Effector CD4-positive, alpha-beta T cell (primary cell): ENCODE data around the gene PHLDA2.
"Not testable (repeated sequence)": the region's sequence is repeated elsewhere in the genome, so short reads cannot be mapped to it uniquely, and the experiment has no call there.

Experiments used
- DNase-seq: peaks from one replicate; pipeline ENCODE4 v3.0.0-alpha.2; 2020

PHLDA2 gene

DNA sequence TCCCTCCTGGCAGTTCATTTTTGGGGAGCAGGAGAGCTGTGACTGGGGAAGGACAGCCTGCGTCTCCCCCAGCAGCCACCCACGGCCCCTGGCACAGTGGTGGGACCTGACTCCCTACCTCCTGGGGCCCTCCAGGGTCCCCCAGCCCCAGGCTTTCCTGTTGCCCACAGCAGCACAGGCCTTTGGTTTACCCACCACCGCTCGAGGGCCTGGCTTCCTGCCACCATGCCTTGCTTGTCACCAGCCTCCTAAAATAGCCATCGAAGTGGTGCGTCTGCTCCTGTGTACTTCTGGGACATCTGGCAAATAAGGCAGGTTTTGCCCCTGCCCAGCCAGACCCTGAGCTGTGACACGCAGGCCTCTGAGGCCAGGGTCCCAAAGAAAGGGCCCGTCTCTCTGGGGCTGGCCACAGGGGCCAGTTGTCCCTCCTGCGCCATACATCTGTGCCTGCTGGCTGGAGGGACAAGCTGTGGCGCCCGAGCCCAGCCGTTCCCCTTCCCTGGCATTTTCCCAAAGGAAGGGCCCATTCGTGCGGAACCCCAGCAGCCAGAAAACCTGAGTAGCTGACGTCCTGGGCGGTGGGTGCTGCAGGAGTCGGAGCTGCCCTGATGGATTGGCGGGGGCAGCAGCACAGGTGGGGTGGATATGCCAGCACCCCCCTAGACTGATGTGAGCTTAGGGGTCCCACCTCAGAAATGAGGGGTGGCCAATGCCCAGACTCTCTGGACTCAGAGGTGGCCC is 14.6 kb downstream of the PHLDA2 start:
- DNase-seq = no peak

GRCh38 chr11:2913776-2914175 is 15.4 kb downstream of the PHLDA2 start:
- DNase-seq = no peak

DNA sequence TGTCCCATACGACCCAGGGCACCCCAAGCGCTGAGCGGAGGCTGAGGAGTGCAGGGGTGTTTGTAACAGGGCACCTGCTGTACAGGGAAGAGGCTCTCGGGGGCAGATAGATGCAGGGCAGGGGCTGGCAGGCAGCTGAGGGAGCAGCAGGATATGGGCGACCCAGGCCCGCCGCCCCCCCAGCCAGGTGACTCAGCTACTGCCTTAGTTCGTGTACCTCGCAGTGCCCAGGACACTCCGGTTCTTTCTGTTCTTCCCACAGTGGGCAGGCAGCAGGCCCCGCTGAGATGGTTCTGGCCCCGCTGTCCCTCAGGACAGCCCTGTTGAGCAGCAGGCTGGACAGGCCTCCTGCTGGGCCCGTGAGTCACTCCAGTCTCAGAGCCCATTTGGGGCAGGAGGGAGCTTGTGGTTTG is 16.2 kb downstream of the PHLDA2 start:
- no peak for DNase-seq

GRCh38 chr11:2912498-2912897 is 16.7 kb downstream of the PHLDA2 start:
- no peak for DNase-seq

- DNase-seq = no peak
Measured at GRCh38 chr11:2911785-2912391, 17.3 kb downstream of the PHLDA2 start.

DNA sequence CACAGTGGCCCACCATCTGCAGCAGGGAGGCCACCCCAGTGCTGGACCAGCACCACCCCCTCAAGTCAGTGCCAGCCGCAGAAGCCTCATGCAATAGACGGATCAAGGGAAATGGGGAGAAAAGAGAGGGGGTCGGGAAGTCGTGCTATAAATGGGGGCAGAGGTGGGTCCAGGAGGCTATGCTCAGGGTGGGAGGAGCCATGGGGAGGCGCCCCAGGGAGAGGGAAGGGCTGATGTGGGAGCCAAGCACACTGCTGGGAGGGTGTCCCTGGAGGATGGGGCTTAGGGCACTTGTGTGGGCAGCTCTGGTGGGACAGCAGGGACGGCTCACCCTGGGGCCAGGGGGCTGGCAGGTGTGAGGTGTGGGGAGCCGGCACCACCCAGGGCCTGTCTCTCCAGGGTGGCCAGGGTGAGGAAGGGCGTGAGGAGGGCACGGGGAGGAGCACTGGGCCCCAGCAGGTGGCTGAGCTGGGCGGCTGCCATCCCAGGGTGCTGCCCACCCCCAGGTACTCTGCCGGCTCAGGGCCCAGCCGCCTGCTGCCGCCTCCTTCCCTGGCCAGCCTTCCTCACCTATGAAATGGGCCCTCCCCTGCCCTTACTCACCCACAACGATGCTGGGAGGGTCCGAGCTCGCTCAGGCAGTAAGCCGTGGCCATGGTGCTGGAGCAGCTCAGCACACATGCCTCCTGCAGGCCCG is 18.0 kb downstream of the PHLDA2 start:
- DNase-seq = no peak

- DNase-seq = no peak
Measured at GRCh38 chr11:2910401-2910955, 18.7 kb downstream of the PHLDA2 start.

- DNase-seq = no peak
Measured at GRCh38 chr11:2909133-2909902, 19.9 kb downstream of the PHLDA2 start.

GRCh38 chr11:2908130-2908529 is 21.1 kb downstream of the PHLDA2 start:
- DNase-seq = no peak

- not testable (repeated sequence) for DNase-seq
Measured at GRCh38 chr11:2905299-2905698, 23.9 kb downstream of the PHLDA2 start.

DNA sequence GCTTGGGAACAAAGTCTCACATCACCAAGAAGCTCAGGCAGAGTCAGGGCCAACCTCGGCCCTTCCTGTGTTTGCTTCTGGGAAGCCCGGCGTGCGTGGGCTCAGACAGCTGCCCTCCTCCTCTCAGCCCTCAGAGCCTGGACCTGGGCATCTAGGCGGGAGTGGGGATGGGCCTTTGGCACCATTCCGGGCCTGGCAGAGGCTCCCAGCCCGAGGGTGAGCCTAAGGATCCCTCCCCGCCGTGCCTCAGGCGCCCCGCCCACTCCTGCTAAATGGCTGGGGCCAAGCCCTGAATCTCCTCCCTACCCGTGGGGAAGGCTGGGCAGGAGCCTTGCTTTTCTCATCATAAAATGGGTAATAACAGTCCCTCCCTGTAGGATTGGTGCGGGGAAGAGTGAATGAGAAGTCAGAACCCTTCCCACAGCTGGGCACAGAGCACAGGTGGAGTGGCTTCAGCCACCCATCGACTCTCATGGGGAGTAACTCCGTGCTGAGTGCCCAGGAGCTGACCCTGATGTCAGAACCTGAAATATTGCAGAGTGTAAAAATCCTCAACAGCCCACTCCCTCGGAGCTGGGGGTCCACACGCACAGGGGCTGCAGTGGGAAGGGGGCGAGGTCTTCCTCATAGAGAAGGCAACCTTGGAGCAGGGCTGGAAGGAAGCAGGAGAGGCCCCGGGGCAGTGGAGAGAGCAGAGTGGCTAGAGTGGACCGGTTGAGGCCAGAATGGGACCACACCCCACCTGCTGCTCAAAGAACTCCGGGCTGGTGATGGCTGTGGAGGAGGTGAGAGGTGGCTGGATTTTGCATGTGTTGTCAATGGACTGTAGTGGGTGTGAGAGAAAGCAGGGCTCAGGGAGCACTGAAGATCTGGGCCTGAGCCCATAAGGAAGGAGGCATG is 24.8 kb downstream of the PHLDA2 start:
- DNase-seq = no peak

DNA sequence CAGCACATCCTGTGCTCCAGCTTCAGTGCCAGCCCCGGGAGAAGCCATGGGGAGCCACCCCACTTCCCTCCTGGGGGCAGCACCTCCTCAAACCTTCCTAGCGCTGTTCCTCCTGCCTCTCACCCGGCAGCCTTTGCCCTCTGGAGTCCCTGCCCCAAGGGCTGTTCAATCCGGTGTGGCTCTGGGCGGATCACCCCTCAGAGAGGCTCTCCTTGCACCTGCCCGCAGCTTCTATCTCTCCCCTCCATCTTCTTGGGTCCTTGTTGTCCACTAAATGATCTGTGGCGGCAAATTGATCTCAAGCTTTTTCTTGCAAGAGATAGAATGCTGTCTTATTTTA is 25.6 kb downstream of the PHLDA2 start:
- no peak for DNase-seq

GRCh38 chr11:2902784-2903671 is 26.2 kb downstream of the PHLDA2 start:
- DNase-seq = no peak

GRCh38 chr11:2901854-2902783 is 27.1 kb downstream of the PHLDA2 start:
- DNase-seq = peak; percentile 87

DNA sequence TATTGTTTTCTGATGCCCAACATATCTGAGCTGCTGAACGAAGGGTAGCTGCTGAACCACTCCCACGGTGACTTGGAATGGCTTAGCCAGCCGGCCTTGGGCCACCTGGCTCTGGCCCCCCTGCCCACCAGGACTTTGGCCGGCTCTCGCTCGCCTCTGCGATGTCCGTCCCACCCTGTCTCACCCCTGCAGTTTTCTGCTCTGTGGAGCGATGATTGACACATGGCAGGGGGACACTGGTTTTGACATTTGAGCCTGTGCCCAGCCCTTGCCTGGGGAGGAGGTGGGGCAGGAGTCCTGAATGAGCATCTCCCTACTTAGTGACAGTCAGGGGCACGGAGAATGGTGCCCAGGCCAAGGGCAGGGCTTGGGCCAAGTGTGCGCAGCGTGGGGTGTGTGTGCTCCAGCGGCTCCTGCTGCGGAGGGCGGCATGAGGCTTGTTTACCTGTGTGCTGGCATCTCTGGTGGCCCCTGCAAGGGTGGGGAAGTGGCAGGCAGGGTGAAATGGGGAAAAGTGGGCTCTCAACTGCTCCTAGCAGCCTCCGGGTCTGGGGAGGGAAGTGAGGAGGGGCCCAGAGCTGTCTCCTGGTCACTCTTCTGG is 27.9 kb downstream of the PHLDA2 start:
- DNase-seq = no peak

GRCh38 chr11:2899080-2899783 is 30.0 kb downstream of the PHLDA2 start:
- no peak for DNase-seq

DNA sequence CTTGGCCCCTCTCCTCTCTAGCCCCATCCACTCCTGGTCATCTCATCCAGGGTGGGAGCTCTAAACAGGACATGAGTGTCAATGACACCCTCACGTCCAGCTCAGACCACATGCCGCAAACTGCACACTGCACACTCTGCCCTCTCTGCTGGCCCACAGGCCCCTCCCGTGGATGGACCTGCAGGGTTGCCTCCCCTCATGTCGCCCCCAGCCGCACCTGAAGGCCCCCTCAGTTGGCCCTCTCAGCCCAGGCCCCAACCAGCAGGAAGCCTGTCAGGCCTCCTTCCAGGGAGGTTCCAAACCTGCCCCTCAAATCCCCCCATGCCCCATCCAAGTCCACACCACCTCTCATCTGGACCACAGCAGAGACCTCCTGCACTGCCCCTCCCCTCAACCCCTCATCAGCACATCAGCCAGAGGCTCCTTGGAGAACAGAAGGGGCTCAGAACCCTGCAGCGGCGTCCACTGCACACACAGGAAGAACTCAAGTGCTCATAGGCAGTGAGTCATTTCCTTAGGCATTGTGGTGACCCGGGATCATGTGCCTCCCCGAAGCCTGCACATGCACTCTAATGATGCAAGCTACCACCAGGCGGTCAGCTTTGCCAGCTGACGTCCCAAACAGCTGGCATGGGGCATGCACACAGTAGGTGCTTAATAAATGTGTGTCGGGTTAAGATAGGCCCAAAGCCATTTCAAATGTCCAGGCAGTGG is 30.7 kb downstream of the PHLDA2 start:
- peak; percentile 44 for DNase-seq

DNA sequence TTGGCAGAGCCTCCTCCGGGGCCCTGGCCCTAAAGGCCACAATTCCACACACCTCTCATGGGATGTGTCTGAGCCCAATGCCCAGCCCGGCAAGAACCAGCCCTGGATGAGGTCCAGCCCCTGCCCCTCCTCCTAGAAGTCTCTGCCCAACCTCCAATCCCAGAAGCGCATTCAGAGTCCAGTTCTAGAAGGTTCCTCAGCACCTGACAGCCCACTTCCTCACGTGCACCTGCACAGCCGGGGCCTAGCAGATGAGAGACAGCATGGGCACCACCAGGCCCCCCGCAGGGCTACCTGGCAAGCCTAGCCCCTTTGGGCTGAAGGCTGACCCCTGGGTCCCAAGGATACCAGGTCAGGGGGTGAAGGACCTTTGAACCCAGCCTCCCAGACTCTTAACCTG is 32.2 kb downstream of the PHLDA2 start:
- DNase-seq = no peak
